A673 (cell line): ENCODE results near the gene DPF3. TPM values are rescaled to one million over a fixed set of nuclear protein-coding genes. Genes with fewer than 3 reads are reported as not detected.
A peak's percentile ranks its signal among the peaks of the same experiment; 100 is the strongest.

Experiments used
- BruUV-seq: library from RNA; stranded (reverse); fragments of 400-500 nt; replicated peaks from 2 replicates; lab custom pipeline; 2021; lab: Mats Ljungman, UMichigan
- CTCF ChIA-PET: fragments of 300-600 bp; sonication (Branson Sonifier 250); formaldehyde crosslinking; loops from one replicate; lab custom pipeline; 2022; ENCODE audit warnings: antibody characterized with exemption; lab: Charles Lee
- POLR2A ChIA-PET: fragments of 300-600 bp; sonication (Branson Sonifier 250); formaldehyde crosslinking; loops from one replicate; lab custom pipeline; 2022; ENCODE audit warnings: antibody characterized with exemption; ENCODE audit not compliant: low non-redundant PET; lab: Charles Lee
- DNase-seq: peaks from one replicate; pipeline ENCODE4 v3.0.0-alpha.2; 2015; ENCODE audit warnings: low spot score
- H3K27ac ChIP-seq: fragments of 200-600 bp; sonication (generic); 2 replicates; pipeline ENCODE4 v1.5.1; 2016; ENCODE audit warnings: mixed run types, low read depth, mild to moderate bottlenecking, mixed read lengths, antibody characterized with exemption, low read length; ENCODE audit not compliant: poor library complexity, severe bottlenecking
- H3K27me3 ChIP-seq: fragments of 200-600 bp; sonication (generic); replicated peaks from 2 replicates; pipeline ENCODE4 v1.6.1; 2017; ENCODE audit warnings: mixed run types, low read depth, mild to moderate bottlenecking, mixed read lengths, antibody characterized with exemption, low read length; ENCODE audit not compliant: insufficient read depth, poor library complexity
- H3K36me3 ChIP-seq: fragments of 200-600 bp; sonication (generic); 2 replicates; pipeline ENCODE4 v1.6.1; 2016; ENCODE audit warnings: mixed run types, mild to moderate bottlenecking, mixed read lengths, antibody characterized with exemption, low read length; ENCODE audit not compliant: insufficient read depth, poor library complexity, severe bottlenecking
- H3K4me1 ChIP-seq: fragments of 200-600 bp; sonication (generic); 2 replicates; pipeline ENCODE4 v1.6.1; 2017; ENCODE audit warnings: mixed run types, mild to moderate bottlenecking, mixed read lengths, antibody characterized with exemption, low read length; ENCODE audit not compliant: insufficient read depth, poor library complexity, severe bottlenecking
- H3K4me3 ChIP-seq: fragments of 200-600 bp; sonication (generic); 2 replicates; pipeline ENCODE4 v1.5.1; 2016; ENCODE audit warnings: low read depth, mixed run types, mild to moderate bottlenecking, mixed read lengths, low read length; ENCODE audit not compliant: poor library complexity, severe bottlenecking
- H3K9me3 ChIP-seq: fragments of 200-600 bp; sonication (generic); 2 replicates; pipeline ENCODE4 v1.6.1; 2016; ENCODE audit warnings: mixed run types, low read depth, mild to moderate bottlenecking, mixed read lengths, antibody characterized with exemption, low read length; ENCODE audit not compliant: poor library complexity, severe bottlenecking
- EZH2 ChIP-seq: fragments of 200-600 bp; sonication (generic); IDR thresholded peaks from 2 replicates; pipeline ENCODE4 v1.6.1; 2017; ENCODE audit warnings: borderline replicate concordance, low read depth, mild to moderate bottlenecking, mixed read lengths, antibody characterized with exemption, low read length; ENCODE audit not compliant: poor library complexity, severe bottlenecking
- intact Hi-C: fragments of 100-400 bp; cut with micrococcal nuclease; formaldehyde crosslinking; loops from one replicate; pipeline ENCODE4 v1.10.0; 2022; ENCODE audit not compliant: unreplicated experiment
- total RNA-seq: library from RNA; stranded (reverse); gene quantifications from 2 replicates; pipeline ENCODE4 v1.2.3, GENCODE V29; 2021
- TF ChIP-seq, protein P1 (sequence below): fragments of 300-800, 200-600 bp; sonication (generic); conservative IDR thresholded peaks from 2 replicates; pipeline ENCODE4 v1.5.1; 2017; ENCODE audit warnings: low read depth, mild to moderate bottlenecking, antibody characterized with exemption, low read length, moderate library complexity, mixed read lengths

Gene DPF3
- total RNA-seq, 1 experiment from 2014 or later = 15.7 TPM

DNA sequence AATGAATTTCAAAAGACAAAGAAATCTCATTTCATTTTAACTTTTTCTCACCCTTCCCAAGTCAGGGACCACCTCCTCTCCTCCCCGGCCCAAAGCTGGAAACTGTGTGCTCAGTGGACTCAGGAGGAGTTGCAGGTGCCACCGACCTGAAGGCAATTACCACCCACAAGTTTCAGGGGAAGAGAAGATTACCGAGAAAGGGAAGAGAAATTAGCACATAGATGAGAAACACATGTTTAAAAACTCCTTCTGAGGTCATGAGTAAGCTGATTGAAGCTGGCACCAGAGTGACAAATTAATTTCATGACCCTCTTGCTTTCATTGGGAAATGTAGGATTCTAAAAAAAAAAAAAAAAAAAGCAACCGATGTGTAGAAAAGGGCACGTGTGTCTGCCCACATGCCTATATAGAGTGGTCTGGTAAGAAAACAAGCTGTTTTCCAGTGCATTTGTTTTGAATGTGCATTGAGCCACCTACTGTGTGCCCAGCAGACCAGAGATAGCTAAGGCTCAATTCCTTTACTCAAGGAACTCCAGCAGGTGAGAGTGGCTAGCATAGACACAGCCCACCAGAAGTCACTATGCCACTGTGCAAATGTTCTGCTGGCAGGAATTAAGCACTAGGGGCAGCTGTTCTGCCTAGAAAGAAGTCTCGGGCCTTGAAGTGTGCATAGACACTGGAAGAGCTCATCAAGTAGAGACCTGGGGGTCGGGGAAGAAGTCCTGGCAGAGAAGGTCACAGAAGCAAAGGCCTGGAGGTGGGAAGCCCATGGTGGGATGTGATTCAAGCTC lies 30.5 kb downstream of the DPF3 start:
- Histone ChIP-seq H3K27me3 (no peaks in the 10 kb centered on the region), H3K4me1 (no peaks in the 10 kb centered on the region), H3K27ac (no peak overlapping the region), H3K36me3 (no peaks in the 10 kb centered on the region), H3K4me3 (no peak overlapping the region), H3K9me3 (no peaks in the 10 kb centered on the region)
- BruUV-seq = no TSS peak
- ChIA-PET POLR2A (interaction anchor here (0.5 to 0.6 kb wide), 2 partner anchors 18 to 30 kb away, joined by 3 to 5 read pairs; no protein-coding TSS in a partner anchor), CTCF (no interaction called here)
- DNase-seq = peak; percentile 33
- TF ChIP-seq, protein P1, sequence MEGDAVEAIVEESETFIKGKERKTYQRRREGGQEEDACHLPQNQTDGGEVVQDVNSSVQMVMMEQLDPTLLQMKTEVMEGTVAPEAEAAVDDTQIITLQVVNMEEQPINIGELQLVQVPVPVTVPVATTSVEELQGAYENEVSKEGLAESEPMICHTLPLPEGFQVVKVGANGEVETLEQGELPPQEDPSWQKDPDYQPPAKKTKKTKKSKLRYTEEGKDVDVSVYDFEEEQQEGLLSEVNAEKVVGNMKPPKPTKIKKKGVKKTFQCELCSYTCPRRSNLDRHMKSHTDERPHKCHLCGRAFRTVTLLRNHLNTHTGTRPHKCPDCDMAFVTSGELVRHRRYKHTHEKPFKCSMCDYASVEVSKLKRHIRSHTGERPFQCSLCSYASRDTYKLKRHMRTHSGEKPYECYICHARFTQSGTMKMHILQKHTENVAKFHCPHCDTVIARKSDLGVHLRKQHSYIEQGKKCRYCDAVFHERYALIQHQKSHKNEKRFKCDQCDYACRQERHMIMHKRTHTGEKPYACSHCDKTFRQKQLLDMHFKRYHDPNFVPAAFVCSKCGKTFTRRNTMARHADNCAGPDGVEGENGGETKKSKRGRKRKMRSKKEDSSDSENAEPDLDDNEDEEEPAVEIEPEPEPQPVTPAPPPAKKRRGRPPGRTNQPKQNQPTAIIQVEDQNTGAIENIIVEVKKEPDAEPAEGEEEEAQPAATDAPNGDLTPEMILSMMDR = no peak
- no peak for TF ChIP-seq EZH2
- intact Hi-C loops = no loop called here

DNA sequence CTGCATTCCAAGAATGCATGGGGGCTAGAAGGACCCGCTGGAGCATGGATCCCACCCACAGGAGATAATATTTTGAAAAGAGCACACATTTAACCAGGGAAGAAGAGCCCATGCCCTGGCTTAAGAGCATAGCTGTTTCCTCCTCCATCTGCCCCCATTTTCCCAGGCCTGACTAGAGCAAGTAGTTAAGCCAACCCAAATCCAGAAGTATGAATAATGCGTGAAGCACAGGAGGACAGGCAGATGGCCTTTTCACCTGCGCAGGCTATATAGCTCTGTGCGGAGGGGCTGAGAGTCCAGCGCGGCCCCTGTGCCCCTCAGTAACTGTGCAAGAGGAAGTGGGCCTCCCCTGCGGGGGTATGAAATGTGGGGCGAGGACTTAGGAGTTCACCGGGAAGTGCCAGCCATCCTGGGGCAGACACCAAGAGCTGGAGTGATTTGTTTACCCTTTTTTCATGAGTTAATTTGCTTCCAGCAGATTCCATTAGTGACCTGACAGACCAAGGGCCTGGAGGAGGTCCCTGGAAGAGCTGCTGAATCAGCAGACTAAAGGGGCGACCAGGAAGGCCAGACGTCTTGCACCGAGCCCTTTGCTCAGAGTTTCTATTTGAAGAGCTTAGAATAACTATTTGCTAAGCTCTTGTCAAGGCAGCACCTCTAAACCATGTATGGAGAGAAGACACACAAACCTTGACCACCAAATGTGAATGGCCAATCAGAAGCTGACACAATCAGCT lies 37.2 kb downstream of the DPF3 start:
- intact Hi-C loops = no loop called here
- CTCF ChIA-PET = no interaction called here
- TF ChIP-seq, protein P1 = no peak
- TF ChIP-seq EZH2 = no peak
- Histone ChIP-seq H3K27ac (no peak overlapping the region), H3K4me3 (no peak overlapping the region), H3K27me3 (no peaks in the 10 kb centered on the region), H3K4me1 (peaks cover 2% of the 10 kb centered on the region), H3K9me3 (no peaks in the 10 kb centered on the region), H3K36me3 (no peaks in the 10 kb centered on the region)
- no peak for DNase-seq
- no TSS peak for BruUV-seq
- POLR2A ChIA-PET = no interaction called here

DNA sequence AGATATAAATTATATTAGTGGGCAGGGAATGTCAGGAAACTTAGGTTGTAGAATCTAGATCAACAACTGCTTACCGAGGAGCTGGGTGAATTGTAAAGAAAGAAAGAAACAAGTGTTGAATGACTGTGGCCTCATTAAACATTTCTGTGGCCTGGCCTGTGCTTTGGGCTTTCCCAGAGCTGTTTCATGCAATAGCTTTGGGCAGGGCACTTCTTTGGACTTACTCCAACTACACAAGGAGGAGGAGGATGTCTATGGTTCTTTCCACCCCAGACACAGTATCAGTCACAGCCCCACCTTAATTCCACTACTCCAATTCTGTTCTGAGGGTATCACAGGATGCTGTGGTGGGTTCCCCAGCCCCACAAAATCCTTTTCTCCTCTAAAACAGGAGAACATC lies 38.0 kb downstream of the DPF3 start:
- BruUV-seq = no TSS peak
- intact Hi-C loops = no loop called here
- DNase-seq = no peak
- Histone ChIP-seq H3K36me3 (no peaks in the 10 kb centered on the region), H3K27me3 (no peaks in the 10 kb centered on the region), H3K4me1 (peaks cover 6% of the 10 kb centered on the region), H3K27ac (no peak overlapping the region), H3K4me3 (no peak overlapping the region), H3K9me3 (no peaks in the 10 kb centered on the region)
- TF ChIP-seq, protein P1 = no peak
- TF ChIP-seq EZH2 = no peak
- POLR2A ChIA-PET = no interaction called here
- CTCF ChIA-PET = no interaction called here
